H1 (cell line): ENCODE data around the gene WDR7. TPM values are rescaled to one million over a fixed set of nuclear protein-coding genes. Genes with fewer than 3 reads are reported as not detected.

Experiments
- CTCF ChIA-PET: fragments of 300-600 bp; sonication (Branson Sonifier 250); formaldehyde crosslinking; loops from one replicate; lab custom pipeline; 2021; ENCODE audit not compliant: partially characterized antibody; lab: Charles Lee
- POLR2A ChIA-PET: fragments of 300-600 bp; sonication (Branson Sonifier 250); formaldehyde crosslinking; loops from one replicate; lab custom pipeline; 2021; ENCODE audit warnings: inconsistent platforms; ENCODE audit not compliant: partially characterized antibody; lab: Charles Lee
- DNase-seq, 2 experiments: peaks; one replicate each; pipeline versions ENCODE4 v3.0.0 to v3.0.0-alpha.2; 2010 to 2022; ENCODE audit warnings: low spot score in 2 of 2, low read depth in 1 of 2, mixed read lengths in 1 of 2
- FAIRE-seq: peaks from 2 replicates; lab custom pipeline; 2011; peaks lifted over from hg19 to GRCh38; lab: Jason Lieb, UNC
- H2AFZ ChIP-seq: 2 replicates; pipeline ENCODE4 v1.8.1; 2012; ENCODE audit warnings: low read length, inconsistent platforms
- H2AK5ac ChIP-seq: 2 replicates; pipeline ENCODE4 v1.6.1; 2013; ENCODE audit warnings: low read depth, low read length
- H2BK120ac ChIP-seq: replicated peaks from 2 replicates; pipeline ENCODE3; 2013; ENCODE audit warnings: low read depth, low read length, inconsistent platforms
- H2BK12ac ChIP-seq: 2 replicates; pipeline ENCODE4 v1.6.1; 2013; ENCODE audit warnings: low read depth, low read length
- H2BK15ac ChIP-seq: 2 replicates; pipeline ENCODE4 v1.6.1; 2013; ENCODE audit warnings: low read length
- H2BK20ac ChIP-seq: 2 replicates; pipeline ENCODE4 v1.6.1; 2013; ENCODE audit warnings: low read length
- H2BK5ac ChIP-seq: 2 replicates; pipeline ENCODE4 v1.6.1; 2013; ENCODE audit warnings: low read depth, low read length
- H3K14ac ChIP-seq: 2 replicates; pipeline ENCODE4 v1.6.1; 2013; ENCODE audit warnings: inconsistent platforms; ENCODE audit not compliant: insufficient read length
- H3K18ac ChIP-seq: 2 replicates; pipeline ENCODE4 v1.6.1; 2013; ENCODE audit warnings: low read length; ENCODE audit errors: extremely low read depth
- H3K23ac ChIP-seq: 2 replicates; pipeline ENCODE4 v1.6.1; 2013; ENCODE audit warnings: inconsistent platforms; ENCODE audit not compliant: insufficient read length
- H3K23me2 ChIP-seq: 2 replicates; pipeline ENCODE4 v1.6.1; 2013; ENCODE audit warnings: low read depth, low read length
- H3K27ac ChIP-seq: 2 replicates; pipeline ENCODE4 v1.6.1; 2011; ENCODE audit warnings: low read depth, low read length, inconsistent platforms
- H3K27me3 ChIP-seq, 4 experiments: replicated peaks in 1 of 4; 1 replicate in 1 of 4; 2 replicates in 3 of 4; pipeline versions ENCODE4 v1.6.1 to v1.8.1; 2011 to 2013; ENCODE audit warnings: low read length in 3 of 4, mild to moderate bottlenecking in 3 of 4, inconsistent platforms in 2 of 4, mixed read lengths in 2 of 4, moderate library complexity in 1 of 4; ENCODE audit not compliant: control insufficient read depth in 3 of 4, insufficient read depth in 3 of 4; ENCODE audit errors: extremely low read depth in 1 of 4
- H3K36me3 ChIP-seq, 4 experiments: 2 replicates each; pipeline versions ENCODE4 v1.6.1 to v1.8.1; 2011 to 2013; ENCODE audit warnings: mild to moderate bottlenecking in 4 of 4, low read length in 3 of 4, moderate library complexity in 2 of 4, control low read depth in 1 of 4, inconsistent platforms in 1 of 4; ENCODE audit not compliant: insufficient read depth in 4 of 4, control insufficient read depth in 2 of 4
- H3K4ac ChIP-seq: replicated peaks from 2 replicates; pipeline ENCODE3; 2013; ENCODE audit warnings: low read length, low read depth, mixed read lengths, inconsistent platforms; ENCODE audit not compliant: insufficient read length
- H3K4me1 ChIP-seq, 4 experiments: replicated peaks in 1 of 4; 1 replicate in 1 of 4; 2 replicates in 3 of 4; pipeline versions ENCODE4 v1.6.1 to v1.8.1; 2011 to 2013; ENCODE audit warnings: low read length in 3 of 4, inconsistent platforms in 2 of 4, mixed read lengths in 1 of 4; ENCODE audit not compliant: insufficient read depth in 4 of 4, control insufficient read depth in 3 of 4
- H3K4me2 ChIP-seq, 2 experiments: 2 replicates each; pipeline versions ENCODE4 v1.6.1 to v1.8.1; 2011 to 2013; ENCODE audit warnings: low read depth in 2 of 2, low read length in 2 of 2, control low read depth in 1 of 2, inconsistent platforms in 1 of 2, mild to moderate bottlenecking in 1 of 2; ENCODE audit not compliant: insufficient read depth in 1 of 2
- H3K4me3 ChIP-seq, 4 experiments: fragments of 200-600, 300-600 bp in 1 of 4; sonication (generic), shearing (Covaris generic), sonication (Bioruptor Twin) in 1 of 4; 2 replicates each; pipeline versions ENCODE4 v1.5.1 to v1.8.1; 2011 to 2016; ENCODE audit warnings: low read length in 4 of 4, low read depth in 3 of 4, control low read depth in 2 of 4, inconsistent platforms in 2 of 4, mild to moderate bottlenecking in 2 of 4, mixed read lengths in 1 of 4, moderate library complexity in 1 of 4; ENCODE audit not compliant: insufficient read depth in 2 of 4; ENCODE audit errors: extremely low read depth in 1 of 4
- H3K56ac ChIP-seq: replicated peaks from 2 replicates; pipeline ENCODE3; 2013; ENCODE audit warnings: low read depth, mild to moderate bottlenecking, mixed read lengths, low read length, inconsistent platforms; ENCODE audit not compliant: insufficient read length
- H3K79me1 ChIP-seq: 2 replicates; pipeline ENCODE4 v1.6.1; 2013; ENCODE audit warnings: low read depth, low read length, control low read depth
- H3K79me2 ChIP-seq, 2 experiments: 2 replicates each; pipeline versions ENCODE4 v1.6.1 to v1.8.1; 2012 to 2013; ENCODE audit warnings: low read length in 2 of 2, mild to moderate bottlenecking in 2 of 2, inconsistent platforms in 1 of 2; ENCODE audit not compliant: insufficient read depth in 2 of 2, control insufficient read depth in 1 of 2
- H3K9ac ChIP-seq, 4 experiments: replicated peaks in 1 of 4; 1 replicate in 1 of 4; 2 replicates in 3 of 4; pipeline versions ENCODE4 v1.6.1 to v1.8.1; 2011 to 2013; ENCODE audit warnings: low read depth in 3 of 4, low read length in 3 of 4, control low read depth in 2 of 4, mild to moderate bottlenecking in 2 of 4, moderate library complexity in 2 of 4, inconsistent platforms in 1 of 4; ENCODE audit errors: extremely low read depth in 1 of 4
- H3K9me3 ChIP-seq, 2 experiments: 2 replicates each; pipeline versions ENCODE4 v1.6.1 to v1.8.1; 2012 to 2013; ENCODE audit warnings: mild to moderate bottlenecking in 2 of 2, moderate library complexity in 2 of 2, control low read depth in 1 of 2, inconsistent platforms in 1 of 2, low read depth in 1 of 2, low read length in 1 of 2, mixed read lengths in 1 of 2; ENCODE audit not compliant: insufficient read depth in 2 of 2
- H4K20me1 ChIP-seq, 2 experiments: replicated peaks in 1 of 2; 2 replicates each; pipeline versions ENCODE3 to v1.8.1; 2011 to 2013; ENCODE audit warnings: inconsistent platforms in 2 of 2, low read length in 2 of 2, mild to moderate bottlenecking in 1 of 2; ENCODE audit not compliant: insufficient read depth in 2 of 2, control insufficient read depth in 1 of 2
- H4K5ac ChIP-seq: 2 replicates; pipeline ENCODE4 v1.6.1; 2013; ENCODE audit warnings: low read length, low read depth, mixed read lengths, inconsistent platforms; ENCODE audit not compliant: insufficient read length
- H4K8ac ChIP-seq: 2 replicates; pipeline ENCODE4 v1.8.0; 2013; ENCODE audit warnings: mild to moderate bottlenecking, moderate library complexity, low read length, inconsistent platforms; ENCODE audit not compliant: insufficient read depth; ENCODE audit errors: extremely low read depth
- H4K91ac ChIP-seq: replicated peaks from 2 replicates; pipeline ENCODE3; 2013; ENCODE audit warnings: low read length, mixed read lengths, inconsistent platforms; ENCODE audit not compliant: insufficient read length
- BCL11A ChIP-seq, 2 experiments: IDR thresholded peaks; one replicate each; pipeline ENCODE4 v1.6.1; 2011; ENCODE audit warnings: low read depth in 2 of 2, low read length in 2 of 2, mild to moderate bottlenecking in 2 of 2
- BRCA1 ChIP-seq: IDR thresholded peaks from 2 replicates; pipeline ENCODE4 v1.6.1; 2012; ENCODE audit warnings: low read depth, low read length, improper control_type of control experiment
- CBX8 ChIP-seq: fragments of 300-800, 300-1000 bp; sonication (generic); IDR thresholded peaks from 2 replicates; pipeline ENCODE4 v1.7.1; 2016; ENCODE audit warnings: low read depth, low read length, borderline replicate concordance
- EP300 ChIP-seq, 2 experiments: IDR thresholded peaks; 1 replicate in 1 of 2; 2 replicates in 1 of 2; pipeline ENCODE4 v1.6.1; 2011 to 2012; ENCODE audit warnings: low read depth in 2 of 2, low read length in 2 of 2, mild to moderate bottlenecking in 2 of 2, borderline replicate concordance in 1 of 2, inconsistent platforms in 1 of 2, moderate library complexity in 1 of 2
- HDAC6 ChIP-seq: IDR thresholded peaks from one replicate; pipeline ENCODE4 v1.7.1; 2012; ENCODE audit warnings: low read depth, mild to moderate bottlenecking, inconsistent platforms, low read length, moderate library complexity
- JUND ChIP-seq: IDR thresholded peaks from 2 replicates; pipeline ENCODE4 v1.6.1; 2011; ENCODE audit warnings: mild to moderate bottlenecking, improper control_type of control experiment, low read length
- KDM4A ChIP-seq: IDR thresholded peaks from one replicate; pipeline ENCODE4 v1.7.1; 2012; ENCODE audit warnings: low read depth, mild to moderate bottlenecking, moderate library complexity, low read length, inconsistent platforms; ENCODE audit not compliant: severe bottlenecking
- MAFK ChIP-seq: IDR thresholded peaks from 2 replicates; pipeline ENCODE4 v1.6.1; 2012; ENCODE audit warnings: low read depth, mild to moderate bottlenecking, improper control_type of control experiment, low read length
- PHF8 ChIP-seq: fragments of 200-600 bp; sonication (generic); conservative IDR thresholded peaks from 2 replicates; pipeline ENCODE4 v1.7.1; 2012; ENCODE audit warnings: low read depth, mild to moderate bottlenecking, inconsistent platforms, low read length, moderate library complexity
- RAD21 ChIP-seq, 2 experiments: IDR thresholded peaks in 1 of 2; conservative IDR thresholded peaks in 1 of 2; 2 replicates each; pipeline ENCODE4 v1.6.1; 2011; ENCODE audit warnings: low read depth in 2 of 2, low read length in 2 of 2, improper control_type of control experiment in 1 of 2, inconsistent platforms in 1 of 2, mild to moderate bottlenecking in 1 of 2, moderate library complexity in 1 of 2
- RBBP5 ChIP-seq: IDR thresholded peaks from 2 replicates; pipeline ENCODE4 v1.7.1; 2012; ENCODE audit warnings: low read depth, mild to moderate bottlenecking, inconsistent platforms, low read length, moderate library complexity, borderline replicate concordance
- RXRA ChIP-seq: IDR thresholded peaks from 2 replicates; pipeline ENCODE4 v1.6.1; 2011; ENCODE audit warnings: low read depth, mild to moderate bottlenecking, low read length, moderate library complexity; ENCODE audit not compliant: insufficient read depth
- SUZ12 ChIP-seq: fragments of 200-600 bp; sonication (generic); IDR thresholded peaks from 2 replicates; pipeline ENCODE4 v1.6.1; 2012; ENCODE audit warnings: mild to moderate bottlenecking, inconsistent platforms, low read length, moderate library complexity, mixed read lengths
- TCF12 ChIP-seq: IDR thresholded peaks from 2 replicates; pipeline ENCODE4 v1.6.1; 2011; ENCODE audit warnings: low read depth, mild to moderate bottlenecking, low read length
- WGBS, 2 experiments: shearing (Covaris generic) in 1 of 2; methylation state at CpG; one replicate each; pipeline versions ENCODE4 v1.1.6 to v1.1.7; 2013 to 2015; ENCODE audit warnings: low lambda C conversion rate in 2 of 2, mixed read lengths in 2 of 2, inconsistent platforms in 1 of 2, low coverage in 1 of 2, missing lambda C conversion rate in 1 of 2; ENCODE audit not compliant: insufficient replicate concordance in 2 of 2, insufficient coverage in 1 of 2, insufficient read length in 1 of 2; ENCODE audit errors: extremely low coverage in 1 of 2, missing lambda C conversion rate in 1 of 2; 5-methylcytosine and 5-hydroxymethylcytosine counted together
- polyA plus RNA-seq, 7 experiments: library from polyadenylated mRNA; depleted of rRNA in 3 of 7; stranded (reverse) in 5 of 7; unstranded in 2 of 7; fragments of >200 nt in 5 of 7; fragments of 200-250 nt in 2 of 7; gene quantifications; 1 replicate in 5 of 7; 2 replicates in 1 of 7; 4 replicates in 1 of 7; pipeline versions ENCODE4 v1.2.1 to v1.2.3, GENCODE V29; 2011 to 2013; ENCODE audit warnings: missing spikeins in 2 of 7, mixed read lengths in 2 of 7
- total RNA-seq: library from RNA; stranded (reverse); fragmentation: NEBNext Ultra II Directional; extraction: Animal tissue kit (Norgen Biotek cat#: 25700); gene quantifications from 2 replicates; pipeline ENCODE4 v1.2.1, GENCODE V29; 2021

WDR7 gene
- total and polyA plus RNA-seq, 2 of the 8 experiments (the other 6 are each of a cell fraction or from before 2014, with no cell fraction given) = 5.5 to 15.2 TPM

DNA sequence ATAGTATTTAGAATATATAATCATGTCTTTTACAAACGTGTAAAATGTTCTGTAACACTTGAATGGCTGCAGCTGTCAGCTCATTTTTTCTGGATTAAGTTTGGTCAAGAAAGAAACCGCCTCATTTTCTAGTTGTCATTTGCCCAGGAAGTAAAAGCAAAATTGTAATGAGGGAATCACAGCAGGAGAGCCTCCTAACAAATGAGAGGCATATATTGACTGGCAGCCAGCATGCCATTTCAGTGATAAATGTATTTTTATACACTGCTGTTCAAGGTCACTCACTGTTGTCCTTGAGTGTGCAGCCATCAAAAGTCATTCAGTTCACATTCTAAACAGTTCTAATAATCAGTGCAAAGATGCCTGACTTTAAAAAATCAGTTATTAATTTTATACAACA is 351.5 kb downstream of the WDR7 start:
- H3K79me2 ChIP-seq = no peaks in the 10 kb centered on the region
- no peak overlapping the region for H3K27ac ChIP-seq
- POLR2A ChIA-PET = no interaction called here
- no peak overlapping the region for H4K91ac ChIP-seq
- H3K4me1 ChIP-seq = no peaks in the 10 kb centered on the region
- H2BK5ac ChIP-seq = no peak overlapping the region
- H3K18ac ChIP-seq = no peak overlapping the region
- no peak overlapping the region for H3K4ac ChIP-seq
- no peak overlapping the region for H3K9ac ChIP-seq
- no peak overlapping the region for H2BK120ac ChIP-seq
- H3K9me3 ChIP-seq = no peaks in the 10 kb centered on the region
- no peak overlapping the region for H2AFZ ChIP-seq
- H3K27me3 ChIP-seq = no peaks in the 10 kb centered on the region
- no peaks in the 10 kb centered on the region for H3K23me2 ChIP-seq
- no peaks in the 10 kb centered on the region for H3K79me1 ChIP-seq
- no peak overlapping the region for H3K56ac ChIP-seq
- FAIRE-seq (no peak), DNase-seq (no peak)
- H2BK20ac ChIP-seq = no peak overlapping the region
- no peak overlapping the region for H4K5ac ChIP-seq
- CTCF ChIA-PET = interaction anchor here (1.3 to 2.5 kb wide), 2 partner anchors 213 to 556 kb away, joined by 3 to 8 read pairs; no protein-coding TSS in a partner anchor
- WGBS, 2 experiments = 79% methylated on average over 2 of the region's 2 CpGs; no CpG with 5 or more reads in 1 of the 2 experiments
- H2AK5ac ChIP-seq = no peak overlapping the region
- no peaks in the 10 kb centered on the region for H3K36me3 ChIP-seq
- no peak overlapping the region for H2BK15ac ChIP-seq
- no peak overlapping the region for H4K8ac ChIP-seq
- H3K23ac ChIP-seq = no peak overlapping the region
- H2BK12ac ChIP-seq = no peak overlapping the region
- no peaks in the 10 kb centered on the region for H4K20me1 ChIP-seq
- no peak overlapping the region for H3K4me3 ChIP-seq
- H3K14ac ChIP-seq = no peak overlapping the region
- H3K4me2 ChIP-seq = no peak overlapping the region
- TF ChIP-seq KDM4A (no peak), JUND (no peak), RXRA (no peak), RBBP5 (no peak), MAFK (no peak), SUZ12 (no peak), HDAC6 (no peak), CBX8 (no peak), EP300 (IDR thresholded peaks at IDR 0.05; ENCODE audit: borderline replicate concordance in 1 of 2, low read depth in 2 of 2, low read length in 2 of 2) (no peak), RAD21 (IDR thresholded peaks at IDR 0.05 in 1 of 2, conservative IDR thresholded peaks at IDR 0.05 in 1 of 2; ENCODE audit: low read depth in 2 of 2, low read length in 2 of 2) (no peak), BCL11A (IDR thresholded peaks at IDR 0.05; ENCODE audit: low read depth in 2 of 2, low read length in 2 of 2) (no peak), TCF12 (no peak), PHF8 (no peak), BRCA1 (no peak)
